GM18505 (cell line): ENCODE data around the gene ZNF586.
A peak's percentile ranks its signal among the peaks of the same experiment; 100 is the strongest.
"Not testable (repeated sequence)": the region's sequence is repeated elsewhere in the genome, so short reads cannot be mapped to it uniquely, and the experiment has no call there.

Experiments used
- ATAC-seq: cut with Tn5 transposase; IDR thresholded peaks from one replicate; pipeline ENCODE4 v1.9.1; 2021; ENCODE audit not compliant: unreplicated experiment
- POLR2A ChIP-seq: IDR thresholded peaks from 4 replicates; pipeline ENCODE4 v1.6.1; 2011; ENCODE audit warnings: borderline replicate concordance; ENCODE audit not compliant: insufficient read depth, insufficient read length; ENCODE audit errors: extremely low read depth

The ZNF586 gene

GRCh38 chr19:57769345-57770131 is at the start of gene ZNF586:
Gene ZNF586, plus strand, starts transcription at chr19:57769676. Its CDS starts 167 bp downstream, at chr19:57769843.
- peak; percentile 93 for ATAC-seq
- peak; percentile 84 for TF ChIP-seq POLR2A

DNA sequence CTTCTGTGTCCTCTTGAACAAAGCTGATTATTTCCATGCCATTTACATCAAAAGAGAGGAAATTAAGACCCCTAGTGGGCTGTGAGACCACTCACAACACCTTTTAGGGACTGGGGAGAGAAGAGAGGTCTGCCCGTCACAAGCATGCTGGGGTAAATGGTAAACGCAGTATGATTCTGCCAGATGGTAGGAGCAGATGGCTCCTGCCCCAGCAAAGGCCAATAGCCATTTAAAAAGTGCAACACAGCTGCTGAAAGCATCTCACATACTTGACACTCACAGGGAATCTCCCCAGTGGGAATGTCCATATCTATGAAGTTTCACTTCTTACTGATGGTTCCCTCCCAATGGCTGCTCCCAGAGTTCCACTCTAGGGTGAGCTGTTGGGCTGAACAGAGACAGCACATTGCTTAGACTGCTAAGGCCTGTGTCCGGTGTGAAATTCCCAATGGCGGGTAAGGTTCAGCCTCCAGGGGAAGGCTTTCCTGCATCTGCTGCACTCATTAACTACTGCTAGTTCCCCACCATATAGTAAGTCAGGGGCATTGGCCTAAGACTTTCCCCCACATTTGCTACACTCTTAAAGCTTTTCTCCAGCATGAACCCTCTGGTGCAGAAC is 49.5 kb upstream of the ZNF586 start:
- TF ChIP-seq POLR2A, result no peak
- no peak for ATAC-seq

GRCh38 chr19:57720878-57721277 is 48.6 kb upstream of the ZNF586 start:
- TF ChIP-seq POLR2A, result no peak
- no peak for ATAC-seq

GRCh38 chr19:57738320-57738719 is 31.2 kb upstream of the ZNF586 start:
- not testable (repeated sequence) for ATAC-seq

- not testable (repeated sequence) for ATAC-seq
These were observed 30.7 kb upstream of the ZNF586 start for GRCh38 chr19:57738770-57739169.

DNA sequence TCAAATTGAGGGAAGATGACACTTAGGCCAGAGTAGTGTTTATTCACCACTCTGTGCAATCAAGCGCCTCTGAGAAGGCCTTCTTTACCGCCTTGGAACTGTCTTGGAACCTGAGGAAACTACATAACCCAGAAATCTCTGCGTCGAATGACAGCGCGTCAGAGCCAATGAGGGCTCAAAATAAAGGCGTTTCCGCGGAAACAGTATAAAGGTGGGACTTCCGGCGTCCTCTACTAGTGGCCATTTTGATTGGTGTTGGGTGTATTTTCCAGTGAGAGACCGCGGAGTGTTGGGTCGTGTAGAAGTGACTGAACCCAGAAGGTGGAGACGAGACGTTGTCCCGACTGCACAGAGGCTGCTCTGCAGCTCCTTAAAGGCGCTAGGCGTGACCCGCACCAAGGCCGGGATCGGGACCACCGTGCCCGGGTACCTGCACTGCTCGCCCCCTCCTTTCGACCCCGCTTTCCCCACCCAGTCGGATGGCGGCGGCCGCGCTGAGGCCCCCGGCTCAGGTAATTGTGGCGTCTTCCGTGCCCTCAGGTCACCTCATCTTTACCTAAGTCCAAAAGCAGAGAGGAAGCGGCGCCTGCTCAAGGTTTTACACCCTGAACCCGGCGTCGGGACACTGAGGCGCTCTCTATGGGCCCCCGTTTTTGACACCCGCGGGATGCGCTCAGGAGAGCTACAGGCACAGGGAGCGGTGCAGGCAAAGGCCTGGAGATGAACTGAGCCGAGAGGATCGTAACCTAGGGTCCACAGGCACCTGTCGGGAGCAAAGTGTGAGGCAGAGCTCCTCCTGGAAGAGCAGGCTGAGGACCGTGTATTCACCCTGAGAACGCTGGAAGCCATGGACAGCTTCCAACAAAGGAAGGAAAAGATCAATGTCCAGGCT is 22.6 kb upstream of the ZNF586 start, which contains the start of gene ZNF776:
Gene ZNF776, plus strand, starts transcription at position 236 of the 892 bp plus-strand sequence. Its CDS starts 244 bp downstream, at position 480.
- peak; percentile 92 for ATAC-seq
- peak; percentile 85 for TF ChIP-seq POLR2A

- TF ChIP-seq POLR2A, result no peak
- no peak for ATAC-seq
These were observed 22.0 kb upstream of the ZNF586 start for GRCh38 chr19:57747472-57747807.

DNA sequence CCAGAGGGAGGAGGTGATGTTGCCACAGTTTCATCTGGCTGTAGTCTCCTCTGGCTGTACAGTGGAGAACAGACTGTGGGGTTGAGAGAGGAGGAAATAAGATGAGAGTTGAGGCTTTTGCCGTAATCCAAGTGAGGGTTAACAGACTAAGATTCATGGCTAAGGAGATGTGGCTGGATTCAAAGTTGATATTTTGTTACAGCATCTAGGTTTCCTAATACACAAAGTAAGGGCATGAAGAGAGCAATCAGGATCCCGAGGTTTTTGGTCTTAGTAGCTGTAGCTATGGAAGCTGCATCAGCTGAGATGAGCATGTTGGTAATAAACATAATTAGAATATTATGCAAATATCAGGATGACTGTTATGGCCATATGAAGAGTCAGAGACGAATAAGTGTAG is 21.4 kb upstream of the ZNF586 start:
- TF ChIP-seq POLR2A, result no peak

GRCh38 chr19:57754091-57754673 is 15.3 kb upstream of the ZNF586 start:
- TF ChIP-seq POLR2A, result no peak
- no peak for ATAC-seq

More for the DNA sequence above, 21.4 kb upstream of the ZNF586 start:
- no peak for ATAC-seq

- ATAC-seq, result no peak
- TF ChIP-seq POLR2A, result no peak
These were observed 14.4 kb upstream of the ZNF586 start for GRCh38 chr19:57755031-57755430.

DNA sequence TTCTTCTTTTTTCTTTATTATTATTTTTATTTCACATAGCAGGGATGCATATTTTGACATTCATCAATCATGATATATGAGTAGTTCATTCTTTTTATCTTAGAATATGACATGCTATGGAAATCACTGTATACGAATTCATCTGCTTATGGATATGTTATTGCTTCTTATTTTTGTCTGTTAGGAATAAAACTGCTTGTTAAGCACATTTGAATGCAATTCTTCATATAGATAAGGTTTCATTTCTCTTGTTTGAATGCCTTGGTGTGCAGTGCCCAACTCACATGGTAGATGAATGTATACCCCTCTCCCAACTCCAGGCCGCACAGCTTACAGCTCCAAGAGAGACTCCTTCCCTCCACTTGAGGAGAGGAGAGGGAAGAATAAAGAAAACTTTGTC is 11.5 kb upstream of the ZNF586 start:
- ATAC-seq, result no peak
- no peak for TF ChIP-seq POLR2A

DNA sequence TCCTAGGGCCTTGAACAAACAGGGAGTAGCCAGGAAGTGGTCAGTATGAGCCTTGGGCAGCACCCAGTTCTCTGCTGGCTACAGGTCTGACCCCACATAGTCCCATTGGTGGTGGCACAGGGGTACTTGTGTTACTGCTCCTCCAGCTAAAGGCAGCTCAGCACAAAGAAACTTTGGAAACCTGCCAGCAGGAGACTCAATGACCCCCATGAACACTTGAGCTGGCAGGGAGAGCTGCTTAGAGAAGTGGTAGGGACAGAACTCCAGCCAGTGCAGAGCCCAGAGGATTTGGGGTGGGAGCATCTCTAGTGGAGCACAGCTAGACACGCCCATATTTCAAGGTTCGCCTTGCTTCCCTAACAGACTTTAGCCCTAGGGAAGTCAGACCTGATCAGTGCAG is 10.4 kb upstream of the ZNF586 start:
- TF ChIP-seq POLR2A, result no peak
- no peak for ATAC-seq

DNA sequence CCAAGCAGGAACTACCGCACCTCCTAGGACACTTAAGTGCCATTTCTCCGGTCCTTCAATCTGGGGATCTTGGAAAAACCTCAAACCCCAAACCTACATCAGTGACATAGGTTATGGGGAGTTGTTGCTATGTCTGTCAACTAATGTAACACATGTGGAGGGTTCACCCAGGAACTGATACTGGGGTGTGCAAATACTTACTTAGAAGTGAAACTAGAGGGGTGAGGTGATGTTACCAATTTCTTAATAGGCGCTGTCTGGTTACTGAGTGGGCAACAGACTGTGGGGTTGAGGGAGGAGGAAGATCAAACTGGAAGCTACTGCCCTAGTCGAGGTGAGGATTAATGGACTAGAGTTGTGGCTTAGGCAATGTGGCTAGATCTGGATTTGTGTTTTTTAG is 1.9 kb downstream of the ZNF586 start:
- no peak for TF ChIP-seq POLR2A
- ATAC-seq, result no peak
